GF-D8 (cell line): ENCODE data around the gene ZFAND2B.
"Not testable (repeated sequence)": the region's sequence is repeated elsewhere in the genome, so short reads cannot be mapped to it uniquely, and the experiment has no call there.

Source experiments
- DNase-seq: peaks from one replicate; lab custom pipeline; 2025; lab: John Stamatoyannopoulos, UW

ZFAND2B gene

GRCh38 chr2:219250049-219250781, 43.6 kb downstream of the ZFAND2B start:
- peak; percentile 79 for DNase-seq

DNA sequence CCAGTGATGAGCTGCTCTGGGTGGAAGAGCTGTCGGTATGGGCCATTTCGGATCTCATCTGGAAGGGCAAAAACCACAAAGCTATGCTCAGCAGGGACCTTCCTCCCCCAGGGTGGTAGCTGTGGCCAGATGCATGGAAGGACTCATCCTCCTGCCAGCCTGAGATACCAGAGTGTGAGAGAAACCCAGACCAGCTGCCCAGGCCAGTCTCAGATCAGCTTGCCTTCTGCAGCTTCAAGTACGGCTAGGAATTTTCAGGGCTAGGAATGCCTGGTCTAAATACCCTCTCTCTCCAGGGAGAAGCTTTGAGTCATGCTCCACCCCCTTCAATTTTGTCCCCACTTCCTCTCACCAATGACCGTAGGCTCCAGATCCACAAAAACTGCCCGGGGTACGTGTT, 45.1 kb downstream of the ZFAND2B start:
- DNase-seq = no peak

DNA sequence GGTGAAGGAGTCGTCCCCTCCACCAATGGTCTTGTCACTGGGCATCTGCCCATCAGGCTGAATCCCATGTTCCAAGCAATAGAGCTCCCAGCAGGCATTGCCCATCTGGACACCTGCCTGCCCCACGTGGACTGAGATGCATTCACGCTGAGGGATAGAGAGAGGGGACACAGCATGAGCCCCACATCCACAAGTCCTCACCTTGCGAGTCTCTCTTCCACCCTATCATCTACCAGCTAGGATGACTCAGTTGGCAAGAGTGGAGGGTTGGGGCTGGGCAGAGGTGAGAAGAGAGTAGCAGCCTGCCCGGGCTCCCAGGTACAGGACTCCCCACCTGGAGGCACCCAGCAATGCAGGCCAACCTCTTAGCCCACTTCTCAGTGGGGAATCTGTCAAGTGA, 45.5 kb downstream of the ZFAND2B start:
- DNase-seq = no peak

GRCh38 chr2:219252570-219252899, 46.0 kb downstream of the ZFAND2B start:
- DNase-seq = no peak

GRCh38 chr2:219252900-219253752, 46.5 kb downstream of the ZFAND2B start, which contains the start of gene TUBA4B:
TSS of gene TUBA4B (plus strand) at chr2:219253243. CDS start at chr2:219253408, 165 bp downstream.
- peak; percentile 46 for DNase-seq

- DNase-seq = peak; percentile 29
Observed at GRCh38 chr2:219253753-219254589, 47.4 kb downstream of the ZFAND2B start, which contains the start of gene TUBA4A. TSS of gene TUBA4A (minus strand) at chr2:219253918. CDS start at chr2:219253858, 60 bp downstream.

DNA sequence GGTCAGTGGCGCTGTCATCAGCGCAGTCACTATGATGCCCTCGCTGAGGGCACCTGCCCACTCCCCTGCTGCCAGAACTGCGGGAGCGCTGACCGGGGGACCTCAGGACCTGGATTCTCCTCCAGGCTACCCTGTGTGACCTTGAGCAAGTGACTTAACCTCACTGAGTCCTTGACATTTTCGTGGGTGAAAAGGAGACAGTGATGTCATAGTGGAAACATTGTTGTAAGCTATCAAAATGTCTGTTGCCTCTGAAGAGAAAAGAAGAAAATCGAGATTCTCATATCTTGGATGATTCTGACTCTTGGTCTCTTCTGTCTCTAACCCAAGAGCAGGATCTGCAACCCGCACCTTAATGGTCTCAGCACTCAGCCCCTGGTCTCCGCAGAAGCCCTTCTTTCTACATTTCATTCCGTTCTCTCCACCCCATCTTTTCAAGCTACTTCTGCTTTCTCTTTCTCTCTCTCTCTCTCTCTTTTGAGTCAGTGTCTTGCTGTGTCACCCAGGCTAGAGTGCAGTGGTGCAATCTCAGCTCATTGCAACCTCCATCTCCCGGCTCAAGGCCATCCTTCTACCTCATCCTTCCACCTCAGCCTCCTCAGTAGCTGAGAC, 48.1 kb downstream of the ZFAND2B start:
- peak; percentile 75 for DNase-seq

DNA sequence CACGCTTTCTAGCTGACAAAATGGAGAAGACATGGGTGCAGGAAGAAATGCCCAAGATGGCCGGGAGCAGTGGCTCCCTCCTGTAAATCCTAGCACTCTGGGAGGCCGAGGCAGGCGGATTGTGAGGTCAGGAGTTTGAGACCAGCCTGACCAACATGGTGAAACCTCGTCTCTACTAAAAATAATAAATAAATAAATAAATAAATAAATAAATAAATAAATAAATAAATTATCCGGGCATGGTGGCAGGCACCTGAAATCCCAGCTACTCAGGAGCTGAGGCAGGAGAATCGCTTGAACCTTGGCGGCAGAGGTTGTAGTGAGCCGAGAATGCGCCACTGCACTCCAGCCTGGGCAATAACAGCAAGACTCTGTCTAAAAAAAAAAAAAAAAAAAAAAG, 52.4 kb downstream of the ZFAND2B start:
- DNase-seq = not testable (repeated sequence)
